CD4-positive, alpha-beta T cell treated with Interleukin-10 for 1 hour (primary cell): ENCODE data around the gene PPP1R9B.

Experiments used
- DNase-seq: peaks from one replicate; pipeline ENCODE4 v3.0.0-alpha.2; 2020

PPP1R9B gene, protein sequence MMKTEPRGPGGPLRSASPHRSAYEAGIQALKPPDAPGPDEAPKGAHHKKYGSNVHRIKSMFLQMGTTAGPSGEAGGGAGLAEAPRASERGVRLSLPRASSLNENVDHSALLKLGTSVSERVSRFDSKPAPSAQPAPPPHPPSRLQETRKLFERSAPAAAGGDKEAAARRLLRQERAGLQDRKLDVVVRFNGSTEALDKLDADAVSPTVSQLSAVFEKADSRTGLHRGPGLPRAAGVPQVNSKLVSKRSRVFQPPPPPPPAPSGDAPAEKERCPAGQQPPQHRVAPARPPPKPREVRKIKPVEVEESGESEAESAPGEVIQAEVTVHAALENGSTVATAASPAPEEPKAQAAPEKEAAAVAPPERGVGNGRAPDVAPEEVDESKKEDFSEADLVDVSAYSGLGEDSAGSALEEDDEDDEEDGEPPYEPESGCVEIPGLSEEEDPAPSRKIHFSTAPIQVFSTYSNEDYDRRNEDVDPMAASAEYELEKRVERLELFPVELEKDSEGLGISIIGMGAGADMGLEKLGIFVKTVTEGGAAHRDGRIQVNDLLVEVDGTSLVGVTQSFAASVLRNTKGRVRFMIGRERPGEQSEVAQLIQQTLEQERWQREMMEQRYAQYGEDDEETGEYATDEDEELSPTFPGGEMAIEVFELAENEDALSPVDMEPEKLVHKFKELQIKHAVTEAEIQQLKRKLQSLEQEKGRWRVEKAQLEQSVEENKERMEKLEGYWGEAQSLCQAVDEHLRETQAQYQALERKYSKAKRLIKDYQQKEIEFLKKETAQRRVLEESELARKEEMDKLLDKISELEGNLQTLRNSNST

DNA sequence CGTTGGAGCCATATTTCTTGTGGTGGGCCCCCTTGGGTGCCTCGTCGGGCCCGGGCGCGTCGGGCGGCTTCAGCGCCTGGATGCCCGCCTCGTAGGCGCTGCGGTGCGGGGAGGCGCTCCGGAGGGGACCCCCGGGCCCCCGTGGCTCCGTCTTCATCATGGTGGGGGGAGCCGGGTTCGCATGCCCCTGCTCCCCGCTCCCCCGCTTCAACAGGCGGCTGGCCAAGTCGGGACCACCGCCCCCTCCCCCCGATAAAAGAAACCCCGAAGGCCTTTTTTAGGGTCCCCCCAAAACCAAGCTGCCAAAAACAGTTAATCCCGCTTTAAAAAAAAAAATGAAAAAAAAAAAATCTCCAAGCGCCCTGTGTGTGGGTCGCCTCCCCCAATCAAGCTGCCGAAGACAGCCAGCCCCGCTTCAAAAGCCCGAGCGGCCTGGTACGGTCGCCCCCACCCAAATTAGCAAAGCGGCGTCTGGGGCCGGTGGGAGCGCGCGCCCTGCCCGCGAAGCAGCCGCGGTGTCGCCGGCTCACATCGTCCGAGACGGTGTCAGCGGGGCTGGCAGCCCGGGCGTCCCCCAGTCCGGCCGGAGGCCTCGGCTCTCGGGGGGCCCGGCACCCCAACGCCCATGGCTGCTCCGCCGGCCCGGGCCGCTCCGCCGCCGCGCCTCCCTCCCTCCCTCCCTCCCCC is at the start of gene PPP1R9B:
Gene PPP1R9B (minus strand): TSS at position 324 of the 687 bp plus-strand sequence. CDS start 164 bp downstream, at position 160.
- no peak for DNase-seq

DNA sequence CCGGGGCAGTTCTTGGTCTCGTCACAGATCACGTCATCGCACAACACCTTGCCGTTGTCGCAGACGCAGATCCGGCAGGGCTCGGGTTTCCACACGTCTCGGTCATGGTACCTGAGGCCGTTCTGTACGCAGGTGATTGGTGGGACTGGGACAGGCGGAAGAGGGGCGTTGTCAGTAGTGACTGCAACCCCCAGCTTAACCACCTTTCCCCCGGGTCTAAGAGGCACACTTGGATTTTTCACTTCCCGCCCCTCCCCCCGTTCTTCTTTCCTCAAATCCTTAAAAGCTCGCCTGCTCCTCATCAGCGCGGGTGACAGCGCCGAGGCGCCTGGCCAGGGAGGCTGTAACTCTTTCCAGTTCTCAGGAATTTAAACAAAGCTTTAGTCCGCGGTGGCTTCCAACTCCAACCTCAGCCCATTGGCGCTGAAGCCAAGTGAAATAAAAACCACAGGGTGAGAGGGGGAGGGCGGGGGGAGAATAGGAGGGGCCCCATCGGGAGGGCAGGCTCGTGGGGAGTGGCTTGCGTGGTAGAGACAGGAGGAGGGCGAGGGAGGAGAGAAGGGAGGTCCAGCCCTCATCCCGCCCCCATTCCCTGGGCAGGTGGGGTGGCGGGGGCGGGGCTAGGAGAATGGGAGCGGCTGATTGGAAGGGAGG is 49.5 kb upstream of the PPP1R9B start:
- peak; percentile 81 for DNase-seq

DNA sequence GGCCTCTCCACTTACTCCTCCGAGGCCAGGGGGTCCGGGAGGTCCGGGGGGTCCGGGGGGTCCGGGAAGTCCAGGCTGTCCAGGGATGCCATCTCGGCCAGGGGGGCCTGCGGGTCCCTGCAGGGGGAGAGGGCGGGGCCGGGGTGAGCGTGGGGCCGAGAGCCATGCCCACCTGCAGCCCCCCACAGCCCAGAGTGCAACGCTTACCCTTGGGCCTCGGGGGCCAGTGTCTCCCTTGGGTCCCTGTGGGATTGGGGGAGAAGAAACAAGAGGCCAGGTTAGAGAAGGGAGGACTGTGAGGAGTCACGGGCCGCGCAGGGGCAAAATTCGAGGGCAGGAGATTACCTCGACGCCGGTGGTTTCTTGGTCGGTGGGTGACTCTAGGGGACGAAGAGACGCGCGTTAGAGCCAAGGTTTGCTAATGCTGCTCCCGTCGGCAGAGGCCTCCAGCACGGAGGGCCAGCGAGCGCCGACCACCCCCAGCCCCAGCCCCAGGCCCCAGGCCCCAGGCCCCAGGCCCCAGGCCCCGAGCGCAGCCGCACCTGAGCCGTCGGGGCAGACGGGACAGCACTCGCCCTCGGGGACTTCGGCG is 48.8 kb upstream of the PPP1R9B start:
- DNase-seq: no peak

DNA sequence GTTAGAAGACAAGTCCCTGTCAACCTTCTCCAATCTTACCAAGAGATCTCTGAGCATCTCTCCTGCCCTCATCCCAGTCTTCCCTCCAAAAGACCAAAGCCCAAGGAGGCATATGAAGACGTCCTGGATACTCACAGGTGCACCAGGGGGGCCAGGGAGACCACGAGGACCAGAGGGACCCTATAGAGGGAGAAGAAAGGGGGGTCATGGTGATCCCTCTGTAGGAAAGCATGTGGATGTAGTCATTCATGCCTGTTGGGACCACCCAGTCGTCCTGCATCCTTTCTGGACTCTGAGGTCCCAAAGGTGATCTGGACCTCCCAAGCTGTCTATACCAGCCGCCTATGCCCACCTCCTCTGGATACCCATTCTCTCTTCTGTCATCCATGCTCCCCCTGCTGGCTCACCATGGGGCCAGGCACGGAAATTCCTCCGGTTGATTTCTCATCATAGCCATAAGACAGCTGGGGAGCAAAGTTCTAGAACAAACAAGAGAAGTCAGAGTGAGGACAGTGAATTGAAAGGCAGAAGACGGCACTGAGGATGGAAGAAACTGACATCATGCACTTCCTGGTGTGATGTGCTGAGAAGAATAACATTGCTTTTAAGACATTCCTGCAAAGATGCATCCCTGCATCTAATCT is 47.7 kb upstream of the PPP1R9B start:
- peak; percentile 68 for DNase-seq

DNA sequence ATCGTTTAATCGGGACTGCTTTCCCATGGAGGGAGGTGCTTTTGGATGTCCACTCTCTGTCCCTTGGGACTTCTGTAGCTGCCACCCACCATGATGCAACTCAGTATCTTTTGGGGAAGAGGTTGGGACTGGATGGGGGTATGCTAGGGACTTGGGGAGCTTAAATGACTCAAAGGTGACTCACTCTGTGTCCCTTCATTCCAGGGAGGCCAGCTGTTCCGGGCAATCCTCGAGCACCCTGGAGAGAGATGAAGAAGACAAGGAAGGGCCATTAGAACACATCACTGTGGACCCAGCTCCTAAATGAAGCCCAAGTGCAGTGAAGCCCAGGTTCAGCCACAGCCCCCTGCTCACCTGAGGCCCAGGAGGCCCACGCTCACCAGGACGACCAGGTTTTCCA is 46.3 kb upstream of the PPP1R9B start:
- no peak for DNase-seq

DNA sequence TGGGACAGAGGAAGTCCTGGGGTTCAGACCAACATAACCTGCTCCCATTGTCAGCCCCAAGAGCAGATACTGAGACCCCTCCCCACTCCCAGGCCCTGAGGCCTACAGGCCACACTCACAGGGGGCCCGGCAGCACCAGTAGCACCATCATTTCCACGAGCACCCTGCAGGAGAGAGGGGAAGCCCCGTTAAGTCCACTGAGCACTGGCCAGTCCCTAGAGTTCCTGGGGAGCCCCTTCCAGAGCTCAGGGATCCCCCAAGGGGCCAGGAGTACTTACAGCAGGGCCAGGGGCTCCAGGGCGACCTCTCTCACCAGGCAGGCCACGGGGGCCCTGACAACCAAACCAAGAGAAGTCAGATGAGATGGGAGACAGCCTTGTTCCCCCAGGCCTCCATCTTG is 45.6 kb upstream of the PPP1R9B start:
- no peak for DNase-seq

DNA sequence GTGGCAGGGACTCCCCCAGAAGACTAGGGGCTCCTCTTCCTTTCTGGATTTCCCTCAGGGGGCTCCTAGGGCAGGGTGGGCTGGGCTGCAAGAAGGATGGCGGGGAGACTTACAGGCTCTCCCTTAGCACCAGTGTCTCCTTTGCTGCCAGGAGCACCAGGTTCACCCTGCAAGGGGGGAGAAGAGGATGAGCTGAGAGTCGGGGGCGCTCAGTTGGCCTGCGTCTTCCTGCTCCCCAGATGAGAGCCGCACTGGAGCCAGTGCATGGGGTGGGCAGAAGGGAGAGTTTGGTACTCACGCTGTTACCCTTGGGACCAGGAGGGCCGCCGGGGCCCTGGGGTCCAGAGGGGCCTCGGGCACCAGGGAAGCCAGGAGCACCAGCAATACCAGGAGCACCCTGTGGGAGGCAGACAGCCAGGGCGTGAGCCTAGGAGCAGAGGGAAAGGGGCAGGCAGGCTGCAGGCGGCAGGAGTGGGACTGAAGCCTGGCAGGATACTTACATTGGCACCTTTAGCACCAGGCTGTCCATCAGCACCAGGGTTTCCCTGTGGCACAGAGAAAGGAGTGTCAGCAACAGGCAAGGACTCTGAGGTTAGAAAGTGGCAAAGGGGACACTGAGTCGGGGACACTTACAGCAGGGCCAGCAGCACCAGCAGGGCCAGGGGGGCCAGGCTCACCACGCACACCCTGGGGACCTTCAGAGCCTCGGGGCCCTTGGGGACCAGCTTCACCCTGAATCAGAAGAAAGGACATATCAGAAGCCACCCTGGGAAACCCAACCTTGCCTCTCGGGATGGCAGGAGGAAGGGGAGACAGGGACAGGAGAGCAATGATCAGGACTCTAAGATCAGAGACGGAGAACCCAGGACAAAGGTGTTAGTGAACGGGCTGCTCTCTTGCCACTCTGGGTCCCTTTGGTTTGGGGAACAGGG is 44.7 kb upstream of the PPP1R9B start:
- DNase-seq: no peak

DNA sequence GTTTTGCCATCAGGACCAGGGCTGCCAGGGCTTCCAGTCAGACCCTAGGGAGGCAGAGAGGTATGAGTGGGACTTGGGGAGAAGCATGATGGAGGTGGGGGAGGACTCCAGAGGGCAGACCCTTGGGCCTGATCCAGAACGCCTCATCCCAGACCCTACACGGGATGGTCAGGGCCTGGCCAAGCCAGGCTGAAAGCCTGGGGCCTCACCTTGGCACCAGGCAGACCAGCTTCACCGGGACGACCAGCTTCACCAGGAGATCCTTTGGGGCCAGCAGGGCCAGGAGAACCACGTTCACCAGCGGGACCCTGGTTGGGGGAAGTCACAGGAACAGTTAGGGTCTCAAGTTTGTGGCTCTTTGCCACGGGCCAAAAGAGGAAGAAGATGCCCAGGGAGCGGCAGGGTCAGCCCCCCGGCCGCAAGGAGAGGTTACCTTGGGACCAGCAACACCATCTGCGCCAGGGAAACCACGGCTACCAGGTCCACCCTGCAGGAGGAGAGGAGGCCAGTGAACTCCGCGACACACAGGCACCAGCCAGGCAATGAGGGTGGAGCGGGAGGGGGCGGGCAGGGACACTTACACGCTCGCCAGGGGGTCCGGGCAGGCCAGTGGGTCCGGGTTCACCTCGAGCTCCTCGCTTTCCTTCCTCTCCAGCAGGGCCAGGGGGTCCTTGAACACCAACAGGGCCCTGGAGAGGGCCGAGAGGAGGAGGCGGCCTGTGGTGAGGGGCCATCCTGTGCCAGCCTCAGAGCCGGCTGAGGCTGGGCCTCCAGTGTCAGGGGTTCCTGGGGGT is 43.9 kb upstream of the PPP1R9B start:
- DNase-seq: no peak

DNA sequence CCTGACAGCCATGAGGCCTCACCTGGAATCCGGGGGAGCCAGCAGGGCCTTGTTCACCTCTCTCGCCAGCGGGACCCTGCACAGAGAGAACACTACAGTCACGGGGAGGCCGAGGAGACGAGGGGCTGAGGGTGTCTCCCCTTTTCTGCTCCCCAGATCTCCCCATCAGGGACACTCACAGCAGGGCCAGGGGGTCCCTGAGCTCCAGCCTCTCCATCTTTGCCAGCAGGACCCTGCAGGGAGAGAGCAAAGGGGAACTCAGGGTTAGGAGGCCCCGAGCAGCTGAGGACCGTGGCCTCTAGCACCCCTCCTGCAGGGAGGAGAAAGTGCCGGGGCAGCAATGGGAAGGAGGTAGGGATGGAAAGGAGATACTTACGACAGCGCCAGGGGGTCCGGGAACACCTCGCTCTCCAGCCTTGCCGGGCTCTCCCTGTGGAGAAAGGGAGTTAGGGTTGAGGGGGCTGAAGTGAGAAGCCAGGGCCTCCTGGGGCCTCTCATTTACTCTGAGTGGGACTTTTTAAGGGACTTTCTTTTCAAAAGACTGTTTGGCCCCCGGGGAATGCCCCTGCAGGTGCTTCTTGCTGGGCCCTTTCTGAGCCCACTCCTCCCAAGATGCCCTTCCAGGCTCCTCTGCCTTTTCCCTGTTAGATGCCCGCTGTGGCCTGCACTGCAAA is 42.3 kb upstream of the PPP1R9B start:
- no peak for DNase-seq

DNA sequence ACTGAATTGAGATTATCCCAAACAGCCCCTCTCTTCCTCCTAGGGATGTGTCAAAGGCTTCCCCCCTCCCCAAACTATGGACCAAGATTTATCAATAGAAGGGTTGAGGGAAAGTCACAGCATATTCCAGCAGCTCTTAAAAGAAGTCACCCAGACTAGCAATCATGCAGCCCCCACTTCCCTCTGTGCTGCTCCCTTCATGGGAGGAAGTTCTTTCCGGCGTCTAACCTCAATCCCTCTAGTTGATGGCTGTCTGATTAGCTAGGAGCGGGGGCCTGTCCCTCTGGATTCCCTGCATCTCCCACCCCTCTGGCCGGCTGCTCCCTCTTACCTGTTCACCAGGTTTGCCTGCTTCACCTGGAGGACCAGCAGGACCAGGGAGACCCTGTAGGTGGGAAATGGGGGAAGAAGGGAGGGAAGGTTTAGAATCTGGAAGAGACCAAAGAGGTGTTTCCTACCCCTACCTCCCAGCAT is 41.7 kb upstream of the PPP1R9B start:
- DNase-seq: no peak

DNA sequence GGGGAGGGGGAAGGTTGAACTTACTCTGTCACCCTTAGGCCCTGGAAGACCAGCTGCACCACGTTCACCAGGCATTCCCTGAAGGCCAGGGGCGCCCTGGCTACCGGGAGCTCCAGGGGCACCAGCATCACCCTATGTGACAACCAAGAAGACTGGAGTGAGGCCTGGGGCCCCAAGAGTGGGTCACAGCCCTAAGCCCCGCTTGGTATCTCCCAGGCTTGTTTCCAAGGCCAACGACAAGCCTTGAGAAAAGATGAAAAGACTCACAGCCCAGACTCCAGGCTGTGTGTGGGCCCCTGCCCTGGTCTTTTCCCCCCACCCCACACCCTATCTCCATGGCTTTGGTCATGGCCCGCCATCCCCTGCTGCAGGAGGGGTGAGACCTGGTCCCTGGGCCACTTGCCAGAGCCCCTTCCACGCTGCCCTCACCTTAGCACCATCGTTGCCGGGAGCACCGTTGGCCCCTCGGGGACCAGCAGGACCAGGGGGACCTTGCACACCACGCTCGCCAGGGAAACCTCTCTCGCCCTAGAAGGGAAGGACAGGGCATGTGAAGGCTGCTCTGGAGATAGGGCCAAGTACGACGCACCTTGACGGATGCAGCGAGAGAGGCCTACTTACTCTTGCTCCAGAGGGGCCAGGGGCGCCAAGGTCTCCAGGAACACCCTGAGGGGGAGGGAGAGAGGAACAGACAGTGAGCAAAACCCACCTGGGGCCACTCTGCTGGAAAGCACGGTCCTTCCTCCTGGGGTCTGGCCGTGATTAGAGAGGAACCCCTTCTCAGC is 41.1 kb upstream of the PPP1R9B start:
- no peak for DNase-seq

DNA sequence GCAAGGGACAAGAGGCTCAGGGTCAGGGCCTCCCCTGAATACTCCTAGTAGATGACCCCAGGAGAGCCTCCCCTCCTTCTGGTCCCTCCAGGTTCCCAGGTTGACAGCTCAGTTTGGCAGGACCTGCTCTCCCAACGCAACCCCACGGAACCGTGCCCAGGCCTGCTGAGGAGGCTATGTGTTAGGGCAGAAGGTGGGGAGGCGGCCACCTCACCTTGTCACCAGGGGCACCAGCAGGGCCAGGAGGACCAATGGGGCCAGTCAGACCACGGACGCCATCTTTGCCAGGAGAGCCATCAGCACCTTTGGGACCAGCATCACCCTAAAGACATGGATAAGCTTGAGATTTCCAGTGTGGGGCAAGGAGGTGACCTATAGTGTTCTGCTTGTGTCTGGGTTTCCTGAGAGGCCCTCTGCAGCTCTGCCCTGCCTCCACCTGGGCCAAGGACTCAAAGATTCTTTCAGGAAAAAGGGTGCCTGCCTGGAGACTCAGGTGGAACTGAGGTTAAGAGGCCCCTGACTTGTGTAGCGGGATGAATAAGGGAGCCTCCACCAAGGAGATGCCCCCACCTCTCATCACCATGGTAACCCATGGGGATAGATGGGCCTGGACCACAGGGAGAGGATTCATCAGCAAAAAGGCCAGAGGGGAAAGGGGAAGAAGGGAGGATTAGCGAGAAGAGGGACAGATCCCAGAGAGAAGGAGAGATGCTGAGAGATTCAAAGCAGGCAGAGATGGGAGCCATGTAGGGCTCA is 40.3 kb upstream of the PPP1R9B start:
- DNase-seq: no peak

DNA sequence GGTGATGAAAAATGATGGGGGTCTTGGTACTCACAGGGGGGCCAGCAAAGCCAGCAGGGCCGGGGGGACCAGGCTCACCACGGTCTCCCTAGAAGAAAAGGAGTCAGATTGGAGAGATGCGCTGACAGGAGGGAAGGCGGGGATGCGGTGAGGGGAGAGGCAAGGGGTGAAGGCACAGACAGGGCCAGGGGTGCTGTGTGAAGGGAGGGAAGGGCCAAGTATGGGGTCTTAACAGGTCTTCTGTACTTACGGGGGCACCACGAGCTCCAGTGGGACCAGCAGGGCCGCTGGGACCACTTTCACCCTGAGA is 39.8 kb upstream of the PPP1R9B start:
- DNase-seq: no peak

DNA sequence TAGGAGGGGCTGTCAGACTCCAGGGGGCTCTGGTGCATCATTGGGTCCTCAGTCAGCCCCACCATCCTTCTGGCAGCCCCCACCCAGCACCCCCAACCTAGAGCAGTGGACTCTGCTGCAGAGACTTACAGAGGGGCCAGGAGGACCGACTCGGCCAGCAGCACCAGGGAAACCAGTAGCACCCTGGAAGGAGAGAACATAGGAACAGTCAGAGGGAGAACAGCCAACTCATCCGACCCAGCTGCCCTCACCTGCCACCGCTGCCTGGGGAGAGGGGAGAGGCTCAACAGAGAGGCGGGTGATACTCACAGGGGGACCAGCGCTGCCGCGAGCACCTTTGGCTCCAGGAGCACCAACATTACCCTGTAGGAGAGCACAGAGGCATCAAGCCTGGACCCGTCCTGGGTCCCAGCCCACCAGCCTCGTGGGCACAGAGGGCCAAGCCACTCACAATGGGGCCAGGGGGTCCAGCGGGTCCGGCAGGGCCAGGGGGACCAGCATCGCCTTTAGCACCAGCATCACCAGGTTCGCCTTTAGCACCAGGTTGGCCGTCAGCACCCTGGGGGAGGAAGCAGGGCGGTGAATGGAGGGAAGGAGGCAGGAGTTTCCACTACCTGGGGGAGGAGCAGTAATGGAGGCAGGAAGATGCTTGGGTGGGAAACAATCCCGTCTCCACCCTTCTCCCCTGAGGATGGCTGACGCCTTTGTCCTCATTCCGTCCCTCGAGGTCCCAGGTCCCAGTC is 39.2 kb upstream of the PPP1R9B start:
- DNase-seq: no peak

DNA sequence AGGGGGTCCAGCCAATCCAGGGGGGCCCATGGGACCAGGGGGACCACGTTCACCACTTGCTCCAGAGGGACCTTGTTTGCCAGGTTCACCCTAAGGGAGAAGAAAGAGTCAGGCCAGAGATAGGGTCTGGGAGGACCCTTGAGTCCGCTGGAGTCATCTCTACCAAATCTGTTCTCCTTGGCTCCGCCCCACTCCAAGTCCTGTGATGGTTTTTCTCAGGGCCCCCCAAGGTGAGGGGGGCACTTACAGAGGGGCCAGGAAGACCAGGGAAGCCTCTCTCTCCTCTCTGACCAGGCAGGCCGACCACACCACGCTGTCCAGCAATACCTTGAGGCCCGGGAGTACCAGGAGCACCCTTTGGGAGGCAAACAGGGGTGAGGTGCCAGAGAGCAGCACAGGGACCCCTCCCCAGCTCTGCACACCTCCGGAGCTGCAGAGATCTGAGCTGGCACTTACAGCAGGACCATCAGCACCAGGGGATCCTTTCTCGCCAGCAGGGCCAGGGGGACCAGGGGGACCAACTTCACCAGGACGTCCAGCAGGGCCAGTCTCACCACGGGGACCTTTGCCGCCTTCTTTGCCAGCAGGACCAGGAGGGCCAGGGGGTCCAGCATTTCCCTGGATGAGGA is 38.6 kb upstream of the PPP1R9B start:
- no peak for DNase-seq

DNA sequence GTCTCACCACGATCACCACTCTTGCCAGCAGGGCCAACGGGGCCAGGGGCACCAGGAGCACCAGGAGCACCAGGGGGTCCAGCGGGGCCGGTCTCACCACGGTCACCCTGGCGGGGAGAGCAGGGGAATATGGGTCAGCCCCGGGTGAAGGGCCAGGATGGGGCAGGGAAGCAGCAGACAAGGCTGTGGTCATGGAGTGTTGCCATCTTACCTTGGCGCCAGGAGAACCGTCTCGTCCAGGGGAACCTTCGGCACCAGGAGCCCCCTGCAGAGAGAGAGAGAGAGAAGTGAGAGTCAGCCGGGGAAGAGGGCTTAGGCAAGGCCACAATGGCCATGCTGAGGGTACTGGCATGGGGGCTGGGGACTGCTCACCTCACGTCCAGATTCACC is 38.0 kb upstream of the PPP1R9B start:
- DNase-seq: no peak
